T-cell (primary cell): ENCODE data around the gene VSTM4. TPM values are rescaled to one million over a fixed set of nuclear protein-coding genes. Genes with fewer than 3 reads are reported as not detected.

Experiments used
- ATAC-seq, 4 experiments: fragments of 200-7000 bp in 3 of 4; fragments of 150-1000 bp in 1 of 4; cut with Tn5 transposase; replicated peaks in 1 of 4; 1 replicate in 3 of 4; 2 replicates in 1 of 4; pipeline ENCODE4 v1.10.0; 2021; ENCODE audit warnings: moderate library complexity in 3 of 4, mild to moderate bottlenecking in 2 of 4, moderate number of reproducible peaks in 1 of 4
- CTCF ChIA-PET, 2 donors: fragments of 300-600 bp; sonication (Branson Sonifier 250); formaldehyde crosslinking; loops; one replicate each; lab custom pipeline; 2022; ENCODE audit warnings: antibody characterized with exemption in 2 of 2; lab: Charles Lee
- POLR2A ChIA-PET, 2 donors: fragments of 300-600 bp; sonication (Branson Sonifier 250); formaldehyde crosslinking; loops; one replicate each; lab custom pipeline; 2022; ENCODE audit warnings: antibody characterized with exemption in 2 of 2; lab: Charles Lee
- DNase-seq, 35 experiments: peaks; one replicate each; pipeline versions ENCODE4 v3.0.0 to v3.0.0-alpha.2; 2013 to 2023
- H3K27ac ChIP-seq: one replicate; pipeline ENCODE4 v1.5.1; 2013; ENCODE audit warnings: low read length
- H3K27me3 ChIP-seq, 2 experiments: replicated peaks in 1 of 2; 1 replicate in 1 of 2; 2 replicates in 1 of 2; pipeline versions ENCODE4 v1.6.1 to v1.7.0; 2013; ENCODE audit warnings: low read length in 1 of 2, mixed read lengths in 1 of 2; ENCODE audit not compliant: control insufficient read depth in 2 of 2, insufficient read depth in 2 of 2; ENCODE audit errors: extremely low read depth in 1 of 2
- H3K36me3 ChIP-seq, 2 donors: 1 replicate in 1 of 2; 2 replicates in 1 of 2; pipeline versions ENCODE4 v1.6.1 to v1.7.0; 2013; ENCODE audit warnings: low read length in 1 of 2; ENCODE audit not compliant: control insufficient read depth in 2 of 2, insufficient read depth in 1 of 2; ENCODE audit errors: extremely low read depth in 1 of 2
- H3K4me1 ChIP-seq, 2 experiments: 1 replicate in 1 of 2; 2 replicates in 1 of 2; pipeline versions ENCODE4 v1.6.1 to v1.7.0; 2013; ENCODE audit warnings: low read length in 2 of 2, mixed read lengths in 1 of 2; ENCODE audit not compliant: insufficient read depth in 2 of 2, control insufficient read depth in 1 of 2; ENCODE audit errors: extremely low read depth in 1 of 2
- H3K4me3 ChIP-seq, 2 donors: 1 replicate in 1 of 2; 2 replicates in 1 of 2; pipeline versions ENCODE4 v1.5.1 to v1.7.0; 2013; ENCODE audit warnings: mild to moderate bottlenecking in 2 of 2, low read length in 1 of 2, moderate library complexity in 1 of 2; ENCODE audit not compliant: control insufficient read depth in 1 of 2; ENCODE audit errors: extremely low read depth in 1 of 2
- H3K9me3 ChIP-seq: 2 replicates; pipeline ENCODE4 v1.7.0; 2013
- H3K27ac Mint-ChIP-seq, 2 donors: one replicate each; pipeline ENCODE4 v1.8.0; 2020 to 2021; ENCODE audit warnings: mild to moderate bottlenecking in 2 of 2, mixed read lengths in 2 of 2
- H3K27me3 Mint-ChIP-seq, 2 donors: one replicate each; pipeline ENCODE4 v1.8.0; 2021 to 2022; ENCODE audit warnings: mixed read lengths in 2 of 2
- H3K36me3 Mint-ChIP-seq: one replicate; pipeline ENCODE4 v1.8.0; 2021; ENCODE audit warnings: mixed read lengths
- H3K4me1 Mint-ChIP-seq, 3 donors: one replicate each; pipeline ENCODE4 v1.8.0; 2020 to 2022; ENCODE audit warnings: mixed read lengths in 3 of 3, mild to moderate bottlenecking in 1 of 3
- H3K4me3 Mint-ChIP-seq, 3 donors: one replicate each; pipeline ENCODE4 v1.8.0; 2020 to 2022; ENCODE audit warnings: mild to moderate bottlenecking in 3 of 3, mixed read lengths in 3 of 3, moderate library complexity in 3 of 3
- H3K9me3 Mint-ChIP-seq, 3 donors: one replicate each; pipeline ENCODE4 v1.8.0; 2020 to 2022; ENCODE audit warnings: mixed read lengths in 3 of 3
- WGBS: methylation state at CpG from one replicate; pipeline ENCODE4 v1.1.5; 2013; ENCODE audit warnings: missing lambda C conversion rate; ENCODE audit not compliant: insufficient coverage; 5-methylcytosine and 5-hydroxymethylcytosine counted together
- total RNA-seq, 35 experiments: library from RNA in 6 of 35; stranded (reverse) in 6 of 35; fragments of 120-200 nt in 1 of 35; gene quantifications; one replicate each; pipeline versions ENCODE4 v1.2.1 to v1.2.4 and lab custom pipeline; 2013 to 2026

VSTM4 gene
- total RNA-seq, 5 donors from 2014 or later (not counting 1 experiment from before 2014, with no cell fraction given): 0.09 to 0.19 (median 0.10) TPM; not detected in 2

DNA sequence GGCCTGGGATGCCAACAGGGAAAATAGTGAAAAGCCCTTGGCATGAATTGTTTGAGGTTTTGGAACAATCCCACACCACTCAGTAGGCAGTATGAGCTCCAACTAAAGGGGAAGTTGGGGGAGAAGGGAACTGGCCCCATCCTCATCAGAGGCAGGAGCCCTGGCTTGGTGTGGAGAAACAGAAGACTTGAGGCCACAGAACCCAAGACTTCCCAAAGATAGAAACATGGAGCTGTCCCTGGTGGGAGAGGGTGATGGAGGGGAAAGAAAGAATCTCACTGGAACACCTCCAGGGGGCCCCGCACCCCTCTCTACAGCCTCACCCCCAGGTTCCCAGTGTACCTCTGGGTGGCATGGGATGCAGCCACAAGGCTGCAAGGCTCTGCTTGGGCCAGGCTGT lies 85.7 kb downstream of the VSTM4 start:
- Histone ChIP-seq H3K36me3 (no peaks in the 10 kb centered on the region), H3K27me3 (peaks cover 0 to 5% of the 10 kb centered on the region in 2 experiments), H3K4me3 (no peak overlapping the region), H3K27ac (no peak overlapping the region), H3K9me3 (no peaks in the 10 kb centered on the region), H3K4me1 (no peaks in the 10 kb centered on the region)
- H3K4me1 Mint-ChIP-seq: no peaks in the 10 kb centered on the region
- H3K36me3 Mint-ChIP-seq: no peaks in the 10 kb centered on the region
- CTCF ChIA-PET: no interaction called here
- no peak overlapping the region for H3K4me3 Mint-ChIP-seq
- POLR2A ChIA-PET: no interaction called here
- H3K27ac Mint-ChIP-seq: no peak overlapping the region
- no peaks in the 10 kb centered on the region for H3K9me3 Mint-ChIP-seq
- ATAC-seq (no peak), DNase-seq (no peak)
- no peaks in the 10 kb centered on the region for H3K27me3 Mint-ChIP-seq
- whole genome bisulfite sequencing: no CpG with 5 or more reads among the region's 1 CpG

- Histone ChIP-seq H3K27me3 (peaks cover 0 to 5% of the 10 kb centered on the region in 2 experiments), H3K4me1 (no peaks in the 10 kb centered on the region), H3K36me3 (no peaks in the 10 kb centered on the region), H3K9me3 (no peaks in the 10 kb centered on the region), H3K4me3 (no peak overlapping the region), H3K27ac (no peak overlapping the region)
- H3K27me3 Mint-ChIP-seq: no peaks in the 10 kb centered on the region
- no peak overlapping the region for H3K27ac Mint-ChIP-seq
- WGBS: no CpG with 5 or more reads among the region's 2 CpGs
- no peak overlapping the region for H3K4me3 Mint-ChIP-seq
- H3K36me3 Mint-ChIP-seq: no peaks in the 10 kb centered on the region
- ChIA-PET POLR2A (no interaction called here), CTCF (no interaction called here)
- no peaks in the 10 kb centered on the region for H3K4me1 Mint-ChIP-seq
- DNase-seq (no peak), ATAC-seq (no peak)
- no peaks in the 10 kb centered on the region for H3K9me3 Mint-ChIP-seq
These were observed 86.7 kb downstream of the VSTM4 start for GRCh38 chr10:49028639-49029038.

GRCh38 chr10:49025347-49025983 lies 89.9 kb downstream of the VSTM4 start:
- Mint-ChIP-seq H3K4me3 (no peak overlapping the region), H3K27ac (no peak overlapping the region), H3K9me3 (peaks cover 0 to 1% (median 0%) of the 10 kb centered on the region in 3 donors), H3K4me1 (no peaks in the 10 kb centered on the region), H3K27me3 (peaks cover 0 to 3% of the 10 kb centered on the region in 2 donors), H3K36me3 (no peaks in the 10 kb centered on the region)
- Histone ChIP-seq H3K9me3 (no peaks in the 10 kb centered on the region), H3K4me1 (no peaks in the 10 kb centered on the region), H3K36me3 (no peaks in the 10 kb centered on the region), H3K27ac (no peak overlapping the region), H3K27me3 (peaks cover 0 to 5% of the 10 kb centered on the region in 2 experiments), H3K4me3 (no peak overlapping the region)
- no peak for ATAC-seq
- POLR2A ChIA-PET: no interaction called here
- DNase-seq: no peak
- CTCF ChIA-PET: no interaction called here
- WGBS: 76% methylated on average over 4 of the region's 7 CpGs

DNA sequence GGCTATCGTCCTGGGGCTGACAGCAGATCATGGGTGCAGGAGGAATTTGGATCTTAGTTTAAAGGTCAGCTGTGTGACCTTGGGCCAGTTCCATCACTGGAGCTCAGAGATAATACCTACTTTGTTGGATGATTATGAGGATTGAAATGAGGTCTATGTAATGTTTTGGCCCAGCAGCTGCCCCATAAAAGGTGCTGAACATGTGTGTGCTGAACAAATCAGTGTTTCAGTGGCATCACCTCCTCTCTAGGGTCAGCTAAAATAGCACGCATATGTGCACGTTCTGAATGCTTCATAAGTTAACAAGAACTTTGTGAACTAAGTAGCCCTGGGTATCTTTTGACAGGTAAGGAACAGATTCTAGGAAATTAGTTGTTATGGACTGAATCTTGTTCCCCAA lies 90.8 kb downstream of the VSTM4 start:
- Mint-ChIP-seq H3K27me3 (peaks cover 0 to 3% of the 10 kb centered on the region in 2 donors), H3K4me3 (no peak overlapping the region), H3K4me1 (no peaks in the 10 kb centered on the region), H3K36me3 (no peaks in the 10 kb centered on the region), H3K27ac (no peak overlapping the region), H3K9me3 (peaks cover 0 to 8% (median 0%) of the 10 kb centered on the region in 3 donors)
- H3K27me3 ChIP-seq: peaks cover 0 to 2% of the 10 kb centered on the region in 2 experiments
- H3K4me1 ChIP-seq: no peaks in the 10 kb centered on the region
- no peaks in the 10 kb centered on the region for H3K9me3 ChIP-seq
- no peak overlapping the region for H3K4me3 ChIP-seq
- 82% methylated on average over 1 of the region's 3 CpGs for WGBS
- no peaks in the 10 kb centered on the region for H3K36me3 ChIP-seq
- DNase-seq (no peak), ATAC-seq (no peak)
- POLR2A ChIA-PET: no interaction called here
- CTCF ChIA-PET: no interaction called here
- no peak overlapping the region for H3K27ac ChIP-seq

DNA sequence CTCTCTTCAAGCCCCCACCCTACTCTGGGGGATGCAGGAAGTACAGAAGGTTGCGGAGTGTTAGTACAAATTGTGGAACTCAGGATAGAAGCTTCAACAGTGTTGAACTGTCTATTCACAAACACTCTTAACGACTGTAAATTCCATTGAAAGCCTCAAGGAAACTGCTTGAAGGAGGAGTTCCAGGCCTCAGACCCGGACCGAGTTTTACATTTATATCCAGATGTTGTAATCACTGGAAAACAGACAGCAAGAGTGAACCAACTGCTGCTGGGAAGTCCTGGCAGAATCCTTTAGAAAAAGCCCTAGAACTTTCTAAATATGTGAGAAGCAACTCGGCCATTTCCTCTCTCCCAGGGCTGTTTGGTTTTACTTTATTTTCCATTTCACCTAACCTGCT lies 91.6 kb downstream of the VSTM4 start:
- Mint-ChIP-seq H3K4me1 (no peaks in the 10 kb centered on the region), H3K4me3 (no peak overlapping the region), H3K36me3 (no peaks in the 10 kb centered on the region), H3K27me3 (peaks cover 3 to 5% of the 10 kb centered on the region in 2 donors), H3K9me3 (peaks cover 0 to 8% (median 0%) of the 10 kb centered on the region in 3 donors), H3K27ac (no peak overlapping the region)
- POLR2A ChIA-PET: no interaction called here
- H3K36me3 ChIP-seq: no peaks in the 10 kb centered on the region
- peaks cover 0 to 2% of the 10 kb centered on the region in 2 experiments for H3K27me3 ChIP-seq
- no peak overlapping the region for H3K27ac ChIP-seq
- no peaks in the 10 kb centered on the region for H3K4me1 ChIP-seq
- DNase-seq (no peak), ATAC-seq (no peak)
- H3K9me3 ChIP-seq: no peaks in the 10 kb centered on the region
- WGBS: 61% methylated on average over 3 of the region's 5 CpGs
- H3K4me3 ChIP-seq: no peak overlapping the region
- CTCF ChIA-PET: no interaction called here

DNA sequence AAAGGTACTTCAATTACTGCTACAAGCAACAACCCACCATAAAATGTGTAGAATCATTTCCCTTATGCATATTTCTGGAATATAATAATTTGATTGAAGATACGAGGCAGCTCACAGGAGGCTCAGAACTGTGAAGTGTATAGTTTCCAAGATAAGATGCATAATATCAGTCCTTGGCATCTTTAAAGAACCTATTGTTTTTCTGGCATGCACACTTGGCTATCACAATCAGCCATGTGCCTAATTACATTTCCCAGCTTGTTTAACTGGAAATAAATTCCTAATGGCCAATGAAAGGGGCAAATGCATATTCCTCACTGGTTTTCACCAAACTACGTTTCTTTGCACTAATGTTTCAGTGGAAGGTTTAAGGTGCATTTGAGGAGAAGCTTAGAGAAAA lies 92.3 kb downstream of the VSTM4 start:
- H3K9me3 ChIP-seq: no peaks in the 10 kb centered on the region
- Mint-ChIP-seq H3K27ac (no peak overlapping the region), H3K4me1 (no peaks in the 10 kb centered on the region), H3K36me3 (no peaks in the 10 kb centered on the region), H3K4me3 (no peak overlapping the region), H3K27me3 (peaks cover 3 to 5% of the 10 kb centered on the region in 2 donors), H3K9me3 (peaks cover 0 to 8% (median 0%) of the 10 kb centered on the region in 3 donors)
- H3K4me3 ChIP-seq: no peak overlapping the region
- peaks cover 0 to 2% of the 10 kb centered on the region in 2 experiments for H3K27me3 ChIP-seq
- no peaks in the 10 kb centered on the region for H3K4me1 ChIP-seq
- CTCF ChIA-PET: no interaction called here
- DNase-seq (no peak), ATAC-seq (no peak)
- no CpG with 5 or more reads among the region's 2 CpGs for WGBS
- no peaks in the 10 kb centered on the region for H3K36me3 ChIP-seq
- no peak overlapping the region for H3K27ac ChIP-seq
- POLR2A ChIA-PET: no interaction called here
